Retinal pigment epithelial cell (primary cell): ENCODE results near the gene CACNB1.

Experiments used
- DNase-seq: peaks from one replicate; pipeline ENCODE4 v3.0.0-alpha.2; 2010; ENCODE audit warnings: low read depth
- H3K4me3 ChIP-seq: 2 replicates; pipeline ENCODE4 v1.5.1; 2011; ENCODE audit warnings: mild to moderate bottlenecking, low read length, control low read depth, moderate library complexity
- CTCF ChIP-seq: conservative IDR thresholded peaks from 2 replicates; pipeline ENCODE4 v1.5.1; 2011; ENCODE audit warnings: low read depth, low read length, control low read depth, inconsistent platforms

Gene CACNB1

DNA sequence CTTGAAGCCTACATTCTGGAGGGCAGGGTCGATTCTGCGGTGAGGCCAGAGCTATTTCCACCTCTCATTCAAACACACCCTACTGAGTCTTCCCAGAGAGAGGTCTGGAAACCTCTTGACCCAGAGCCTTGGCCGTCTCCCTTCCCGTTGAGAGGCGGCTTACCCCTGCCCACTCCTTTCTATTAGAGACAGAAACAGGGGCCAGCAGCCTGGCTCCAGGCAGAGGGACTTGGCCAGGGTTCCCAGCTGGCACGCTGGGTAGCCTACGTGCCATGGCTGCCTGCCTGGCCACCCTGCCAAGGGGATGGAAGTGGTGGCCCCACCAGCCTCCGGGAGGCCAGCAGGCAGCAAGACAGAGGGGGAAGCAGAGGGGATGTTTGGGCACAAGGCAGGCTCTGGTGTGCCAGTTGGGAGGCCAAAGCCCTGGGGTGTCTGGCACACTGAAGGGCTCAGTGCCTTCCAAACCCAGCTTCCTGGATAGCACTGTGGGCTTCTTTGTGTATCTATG, 22.2 kb upstream of the CACNB1 start:
- H3K4me3 ChIP-seq, result no peak overlapping the region
- no peak for TF ChIP-seq CTCF
- DNase-seq, result no peak

DNA sequence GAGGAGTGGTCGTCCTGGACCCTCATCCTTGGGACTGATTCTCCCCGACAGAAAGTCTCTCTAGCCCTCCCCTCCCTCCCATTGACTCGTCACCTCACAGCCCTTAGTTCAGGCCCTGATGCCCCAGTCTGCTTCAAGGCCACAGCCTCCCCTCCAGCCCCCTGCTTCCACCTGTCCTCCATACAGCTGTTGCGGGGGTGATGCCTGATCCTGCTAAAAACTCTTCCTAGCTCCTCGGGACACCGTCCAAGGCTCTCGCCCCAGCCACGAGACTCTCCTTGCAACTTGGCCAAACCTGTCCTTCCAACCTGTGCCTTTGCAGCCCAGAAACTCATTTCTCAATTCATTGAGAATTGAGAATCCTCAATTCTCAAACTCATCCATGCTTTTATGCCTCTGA, 21.4 kb upstream of the CACNB1 start:
- no peak overlapping the region for H3K4me3 ChIP-seq

GRCh38 chr17:39217734-39218369, 20.4 kb upstream of the CACNB1 start:
- DNase-seq, result no peak
- no peak overlapping the region for H3K4me3 ChIP-seq
- TF ChIP-seq CTCF, result no peak

More for the DNA sequence above, 21.4 kb upstream of the CACNB1 start:
- no peak for TF ChIP-seq CTCF
- DNase-seq, result no peak

DNA sequence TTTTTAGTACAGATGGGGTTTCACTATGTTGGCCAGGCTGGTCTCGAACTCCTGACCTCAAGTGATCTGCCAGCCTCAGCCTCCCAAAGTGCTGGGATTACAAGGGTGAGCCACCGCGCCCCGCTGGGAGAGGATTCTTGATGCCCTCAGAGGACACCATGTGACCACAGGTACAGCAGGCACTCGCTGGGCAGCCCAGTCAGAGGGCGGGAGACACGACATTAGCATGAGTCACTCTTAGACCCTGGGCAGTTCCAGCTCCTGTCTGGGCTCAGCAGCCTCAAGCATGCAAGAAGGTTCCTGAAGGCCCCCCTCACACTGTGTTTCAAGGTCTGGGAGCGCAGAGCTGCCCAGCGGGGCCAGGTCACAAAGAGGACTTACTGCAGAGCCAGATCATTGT, 16.4 kb upstream of the CACNB1 start:
- DNase-seq, result peak; percentile 54
- no peak overlapping the region for H3K4me3 ChIP-seq
- TF ChIP-seq CTCF, result no peak

DNA sequence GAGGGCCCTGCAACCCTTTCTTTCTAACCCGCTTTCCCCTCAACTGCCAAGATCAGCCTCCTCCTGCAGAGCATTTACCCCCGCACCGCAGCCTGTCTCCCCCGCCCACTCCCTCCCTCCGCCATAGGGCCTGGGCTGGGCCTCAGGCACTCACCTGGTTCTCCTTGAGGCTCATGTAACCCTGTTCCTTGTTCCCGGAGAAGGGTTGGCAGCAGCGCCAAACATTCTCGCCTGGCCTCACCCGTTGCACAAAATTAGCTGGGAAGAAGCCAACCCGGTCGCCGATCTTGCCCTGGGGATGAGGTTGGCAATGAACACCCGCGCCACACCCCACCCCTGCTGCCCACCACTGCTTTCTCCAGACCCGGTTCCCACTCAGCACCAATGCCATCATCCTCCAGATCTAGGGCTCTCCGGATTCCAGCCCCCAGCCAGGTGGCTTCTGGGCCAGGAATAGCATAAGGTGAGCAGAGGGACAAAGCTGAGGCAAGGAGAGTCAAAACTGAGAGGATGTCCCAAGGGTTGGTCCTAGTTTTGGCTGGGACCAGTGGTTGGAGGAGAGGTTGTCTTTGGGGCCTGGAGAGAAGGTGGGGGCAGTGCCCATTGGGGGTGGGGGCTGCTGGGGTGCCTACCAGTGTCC, 15.5 kb upstream of the CACNB1 start:
- no peak for TF ChIP-seq CTCF
- no peak for DNase-seq
- H3K4me3 ChIP-seq, result no peak overlapping the region

GRCh38 chr17:39212195-39212810, 14.8 kb upstream of the CACNB1 start:
- no peak for TF ChIP-seq CTCF
- H3K4me3 ChIP-seq, result no peak overlapping the region
- no peak for DNase-seq

- TF ChIP-seq CTCF, result no peak
- peak overlapping the region; percentile 23 for H3K4me3 ChIP-seq
- no peak for DNase-seq
Observed at GRCh38 chr17:39210093-39210434, 12.6 kb upstream of the CACNB1 start.
